GM18951 (cell line): Measurements from ENCODE around the gene DCAF8.

Experiments
- POLR2A ChIP-seq: IDR thresholded peaks from 4 replicates; pipeline ENCODE4 v1.6.1; 2011; ENCODE audit warnings: mild to moderate bottlenecking; ENCODE audit not compliant: insufficient read length, insufficient read depth; ENCODE audit errors: extremely low read depth
- in situ Hi-C: fragments of 300-500 bp; cut with MboI; formaldehyde crosslinking; loops from one replicate; pipeline ENCODE4 v1.12.0; 2022; ENCODE audit warnings: low sequenced_read_pairs, mixed read lengths, inconsistent platforms; ENCODE audit not compliant: unreplicated experiment

Gene DCAF8

GRCh38 chr1:160210561-160210960, 51.8 kb downstream of the DCAF8 start:
- TF ChIP-seq POLR2A, result no peak
- in situ Hi-C loops, result no loop called here

- TF ChIP-seq POLR2A, result no peak
These were observed 52.9 kb downstream of the DCAF8 start for GRCh38 chr1:160209321-160210046.

DNA sequence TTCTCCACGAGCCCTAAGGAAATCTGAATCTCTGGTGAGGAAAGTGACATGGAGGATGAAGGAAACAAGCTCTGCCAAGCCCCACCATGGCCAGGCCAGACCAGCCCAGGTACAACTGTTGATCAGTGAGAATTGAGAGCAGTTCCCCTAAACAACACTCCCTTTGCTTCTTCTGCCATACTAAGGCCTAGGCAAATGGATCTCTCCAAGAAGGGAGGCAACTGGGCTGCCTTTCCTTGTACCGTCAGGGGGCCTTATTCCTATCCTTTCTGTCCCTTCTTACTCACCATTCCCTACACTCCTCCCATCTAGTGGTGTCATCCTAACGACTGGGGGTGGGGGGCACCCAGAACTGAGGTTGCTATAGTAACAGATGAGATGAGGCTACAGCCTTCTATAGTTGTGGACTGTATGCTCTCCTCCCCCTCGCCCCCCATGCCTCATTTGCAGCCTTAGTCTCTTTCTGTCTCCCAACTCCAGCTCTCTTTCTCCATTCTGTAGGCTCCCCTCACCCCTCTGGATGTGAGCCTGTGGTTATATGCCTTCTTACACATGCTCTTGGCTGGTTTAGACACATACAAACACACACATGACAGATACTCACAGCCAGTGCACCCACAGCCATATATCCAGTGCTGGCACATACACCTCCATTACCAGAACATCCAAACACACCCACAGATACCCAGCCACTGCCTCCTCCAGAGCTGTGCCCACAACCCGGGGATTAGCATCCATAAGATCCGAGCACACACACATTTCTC, 53.6 kb downstream of the DCAF8 start:
- no peak for TF ChIP-seq POLR2A
- in situ Hi-C loops, result no loop called here

More at GRCh38 chr1:160209321-160210046, 52.9 kb downstream of the DCAF8 start:
- in situ Hi-C loops, result no loop called here

GRCh38 chr1:160207771-160208556, 54.4 kb downstream of the DCAF8 start:
- TF ChIP-seq POLR2A, result no peak
- in situ Hi-C loops, result no loop called here

GRCh38 chr1:160207118-160207650, 55.2 kb downstream of the DCAF8 start:
- TF ChIP-seq POLR2A, result no peak
- in situ Hi-C loops, result no loop called here

DNA sequence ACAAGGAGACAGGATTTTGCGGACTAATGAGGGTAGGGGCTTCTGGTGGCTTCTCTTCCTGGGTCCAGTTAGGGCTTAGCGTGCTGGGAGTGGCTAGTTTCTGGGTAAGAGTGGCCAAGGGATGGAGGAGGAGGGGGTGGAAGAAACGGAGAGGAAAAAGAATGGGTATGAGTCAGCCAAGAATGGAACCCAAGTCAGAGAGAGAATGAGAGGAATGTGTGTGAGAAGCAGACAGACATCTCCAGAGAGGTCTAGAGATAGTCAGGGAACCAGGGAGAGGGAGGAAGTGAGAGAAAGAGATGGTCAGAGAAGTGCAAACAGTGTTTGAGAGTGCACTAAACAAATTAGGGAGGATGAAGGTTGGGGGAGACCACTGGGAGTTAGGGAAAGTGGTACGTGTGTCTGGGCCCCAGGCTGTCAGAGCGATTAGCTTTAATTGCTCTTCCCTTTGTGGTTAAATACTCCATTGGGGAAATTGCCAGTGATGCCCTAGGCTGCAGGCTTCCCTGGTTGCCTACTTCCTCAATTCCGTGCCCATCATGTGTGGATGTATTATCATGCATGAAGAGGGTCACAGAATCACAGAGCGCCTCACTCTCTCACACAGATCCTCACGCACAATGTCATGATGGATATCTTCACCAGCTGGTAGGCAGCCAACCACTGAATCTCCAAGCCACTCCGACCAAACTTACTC, 55.8 kb downstream of the DCAF8 start:
- in situ Hi-C loops, result no loop called here
- TF ChIP-seq POLR2A, result no peak

- in situ Hi-C loops, result no loop called here
- TF ChIP-seq POLR2A, result no peak
These were observed 56.3 kb downstream of the DCAF8 start for GRCh38 chr1:160206036-160206389.

- in situ Hi-C loops, result no loop called here
- TF ChIP-seq POLR2A, result peak; percentile 65
These were observed 56.9 kb downstream of the DCAF8 start, which contains the start of gene PEA15 for GRCh38 chr1:160205242-160206035. Gene PEA15 (plus strand): TSS chr1:160205384. CDS start chr1:160211545, 6,161 bp downstream.

- peak; percentile 43 for TF ChIP-seq POLR2A
- in situ Hi-C loops, result no loop called here
These were observed 57.7 kb downstream of the DCAF8 start for GRCh38 chr1:160204526-160205241.

DNA sequence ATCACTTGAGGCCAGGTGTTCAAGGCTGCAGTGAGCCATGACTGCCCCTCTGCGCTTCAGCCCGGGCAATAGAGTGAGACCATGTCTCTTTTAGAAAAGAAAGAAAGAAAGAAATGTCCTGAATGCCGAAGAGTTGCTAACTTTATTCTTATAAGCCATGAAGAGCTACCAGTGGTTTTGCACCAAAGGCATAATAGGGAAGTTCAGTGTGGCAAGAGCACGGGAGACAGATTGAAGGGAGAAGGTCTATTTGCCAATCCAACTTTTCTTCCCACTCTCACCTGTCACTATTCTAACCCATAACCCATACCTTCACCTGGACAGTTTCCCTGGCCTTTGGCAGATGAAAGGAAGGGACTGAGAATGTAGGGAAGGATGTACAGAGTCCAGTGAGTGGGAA, 61.6 kb downstream of the DCAF8 start:
- no peak for TF ChIP-seq POLR2A
- in situ Hi-C loops, result no loop called here

DNA sequence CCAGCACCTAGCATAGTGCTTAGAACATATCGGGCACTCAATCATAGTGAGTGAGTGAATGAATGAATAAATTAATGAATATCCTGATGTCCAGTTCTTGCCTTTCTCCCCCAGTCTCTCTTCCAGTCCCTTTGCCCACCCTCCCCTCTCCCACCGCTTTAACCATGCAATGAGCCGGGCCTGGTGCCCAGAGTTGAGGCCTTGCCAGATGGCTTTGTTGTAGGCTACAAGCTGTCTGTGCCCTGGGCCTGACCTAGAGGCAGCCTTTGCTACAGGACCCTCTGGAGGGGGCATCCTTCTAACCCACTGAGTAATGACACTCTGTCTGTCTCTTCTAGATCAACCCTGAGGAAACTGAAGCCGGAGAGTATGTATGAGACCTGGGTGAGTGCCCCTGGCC, 65.1 kb downstream of the DCAF8 start:
- TF ChIP-seq POLR2A, result no peak
- in situ Hi-C loops, result no loop called here
